Liver (tissue), 9 donors: ENCODE data around the gene LIMS2. TPM values are rescaled to one million over a fixed set of nuclear protein-coding genes. Genes with fewer than 3 reads are reported as not detected.
A peak's percentile ranks its signal among the peaks of the same experiment; 100 is the strongest.

Source experiments
- DNase-seq: peaks from one replicate; pipeline ENCODE4 v3.0.0-alpha.2; 2017; ENCODE audit warnings: low spot score
- H3K27ac ChIP-seq, 2 donors: one replicate each; pipeline ENCODE4 v1.7.0; 2013; ENCODE audit warnings: inconsistent platforms in 2 of 2, low read length in 2 of 2, control low read depth in 1 of 2, low read depth in 1 of 2, mild to moderate bottlenecking in 1 of 2
- H3K27me3 ChIP-seq, 4 donors: one replicate each; pipeline versions ENCODE4 v1.6.1 to v1.7.0; 2013; ENCODE audit warnings: low read length in 3 of 4, inconsistent platforms in 1 of 4, mild to moderate bottlenecking in 1 of 4, moderate library complexity in 1 of 4; ENCODE audit not compliant: control insufficient read depth in 4 of 4, insufficient read depth in 4 of 4
- H3K36me3 ChIP-seq, 4 donors: one replicate each; pipeline versions ENCODE4 v1.6.1 to v1.7.0; 2013; ENCODE audit warnings: low read length in 3 of 4, mild to moderate bottlenecking in 3 of 4, low read depth in 1 of 4, moderate library complexity in 1 of 4; ENCODE audit not compliant: control insufficient read depth in 4 of 4, insufficient read depth in 3 of 4
- H3K4me1 ChIP-seq, 4 donors: one replicate each; pipeline versions ENCODE4 v1.6.1 to v1.7.0; 2013; ENCODE audit warnings: low read length in 3 of 4, mild to moderate bottlenecking in 3 of 4, moderate library complexity in 1 of 4; ENCODE audit not compliant: control insufficient read depth in 4 of 4, insufficient read depth in 4 of 4
- H3K4me3 ChIP-seq, 3 donors: one replicate each; pipeline versions ENCODE4 v1.6.1 to v1.7.0; 2013; ENCODE audit warnings: low read length in 3 of 3, control low read depth in 1 of 3, low read depth in 1 of 3, mild to moderate bottlenecking in 1 of 3
- H3K9ac ChIP-seq, 2 donors: one replicate each; pipeline ENCODE4 v1.7.0; 2013; ENCODE audit warnings: low read length in 2 of 2, mild to moderate bottlenecking in 2 of 2, moderate library complexity in 2 of 2, control low read depth in 1 of 2, low read depth in 1 of 2
- H3K9me3 ChIP-seq, 4 donors: one replicate each; pipeline versions ENCODE4 v1.6.1 to v1.7.0; 2013; ENCODE audit warnings: low read length in 3 of 4; ENCODE audit not compliant: control insufficient read depth in 4 of 4
- CTCF ChIP-seq: fragments of 150-350 bp; IDR thresholded peaks from 2 replicates; pipeline ENCODE4 v1.5.1; 2017; ENCODE audit warnings: improper control_type of control experiment, low read depth, low read length; ENCODE audit not compliant: missing input control
- FOXA2 ChIP-seq: IDR thresholded peaks from 2 replicates; pipeline ENCODE4 v1.6.1; 2016; ENCODE audit warnings: antibody characterized with exemption
- GABPA ChIP-seq, 2 donors: IDR thresholded peaks in 1 of 2; conservative IDR thresholded peaks in 1 of 2; 2 replicates each; pipeline ENCODE4 v1.6.1; 2016; ENCODE audit warnings: antibody characterized with exemption in 2 of 2, mild to moderate bottlenecking in 1 of 2, moderate library complexity in 1 of 2
- JUND ChIP-seq, 2 donors: IDR thresholded peaks; 2 replicates each; pipeline ENCODE4 v1.6.1; 2016; ENCODE audit warnings: antibody characterized with exemption in 2 of 2
- MAX ChIP-seq: IDR thresholded peaks from 2 replicates; pipeline ENCODE4 v1.6.1; 2016; ENCODE audit warnings: antibody characterized with exemption
- NR2F2 ChIP-seq: IDR thresholded peaks from 2 replicates; pipeline ENCODE4 v1.6.1; 2016; ENCODE audit warnings: antibody characterized with exemption
- RAD21 ChIP-seq, 2 donors: IDR thresholded peaks; 2 replicates each; pipeline ENCODE4 v1.6.1; 2016; ENCODE audit warnings: antibody characterized with exemption in 2 of 2, mild to moderate bottlenecking in 2 of 2
- RXRA ChIP-seq, 2 donors: IDR thresholded peaks; 2 replicates each; pipeline ENCODE4 v1.6.1; 2017 to 2018; ENCODE audit warnings: antibody characterized with exemption in 2 of 2, mild to moderate bottlenecking in 1 of 2
- WGBS: extraction: QIAGEN DNeasy Blood & Tissue Kit; methylation state at CpG from one replicate; pipeline ENCODE4 v1.1.7; 2013; 5-methylcytosine and 5-hydroxymethylcytosine counted together
- polyA plus RNA-seq, 2 donors: library from polyadenylated mRNA; stranded (reverse) in 1 of 2; unstranded in 1 of 2; fragments of 200-250 nt in 1 of 2; fragments of >200 nt in 1 of 2; fragmentation: Nextera tagmentation in 1 of 2; extraction: Ambion mirVana in 1 of 2; gene quantifications; one replicate each; pipeline versions ENCODE4 v1.2.1 to v1.2.3, GENCODE V29; 2013 to 2015
- total RNA-seq, 2 donors: library from RNA; depleted of rRNA; stranded (reverse); fragments of >200 nt; gene quantifications; one replicate each; pipeline ENCODE4 v1.2.3, GENCODE V29; 2014
- donor health status: healthy.
- donor health status: healthy.
- donor health status: healthy.
- donor health status: healthy.
- donor health status: healthy.

The LIMS2 gene
- total and polyA plus RNA-seq, 4 donors, result 1.4 to 17.9 (median 16.1) TPM

DNA sequence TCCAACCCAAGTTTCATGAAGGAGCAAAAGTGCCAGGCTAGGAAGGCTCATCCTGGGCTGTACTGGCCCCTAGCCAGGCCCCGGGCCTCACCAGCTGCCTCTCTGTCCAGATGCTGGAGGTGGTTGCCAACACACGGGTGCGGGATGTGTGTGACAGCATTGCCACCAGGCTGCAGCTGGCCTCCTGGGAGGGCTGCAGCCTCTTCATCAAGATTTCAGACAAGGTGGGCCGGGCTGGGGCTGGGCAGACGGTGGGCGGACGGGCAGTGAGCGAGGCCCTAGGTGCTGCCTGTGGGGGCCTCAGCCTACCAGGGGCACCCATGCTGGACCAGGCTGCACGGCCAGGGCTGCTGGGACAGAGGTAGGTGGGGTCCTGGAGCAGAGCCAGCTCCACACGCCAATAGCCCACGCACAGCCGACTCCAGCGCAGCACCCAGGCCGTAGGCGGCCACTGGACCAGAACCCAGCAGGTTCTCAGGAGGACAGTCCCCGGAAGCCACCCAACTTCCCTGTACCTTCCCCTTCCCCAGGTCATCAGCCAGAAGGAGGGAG lies 41.2 kb downstream of the LIMS2 start:
- no peak overlapping the region for H3K27ac ChIP-seq
- peaks cover 0 to 6% (median 0%) of the 10 kb centered on the region in 4 donors for H3K4me1 ChIP-seq
- H3K36me3 ChIP-seq, result peaks cover 0 to 6% (median 0%) of the 10 kb centered on the region in 4 donors
- 77% methylated on average over 16 of the region's 16 CpGs for WGBS
- no peak overlapping the region for H3K9ac ChIP-seq
- H3K27me3 ChIP-seq, result no peaks in the 10 kb centered on the region
- H3K4me3 ChIP-seq, result no peak overlapping the region
- H3K9me3 ChIP-seq, result no peaks in the 10 kb centered on the region
- no peak for TF ChIP-seq FOXA2
- peak; percentile 2 for TF ChIP-seq NR2F2
- DNase-seq, result no peak

- H3K27ac ChIP-seq, result no peak overlapping the region
- H3K36me3 ChIP-seq, result peaks cover 0 to 2% (median 0%) of the 10 kb centered on the region in 4 donors
- WGBS, result 77% methylated on average over 9 of the region's 9 CpGs
- H3K9me3 ChIP-seq, result no peaks in the 10 kb centered on the region
- no peaks in the 10 kb centered on the region for H3K27me3 ChIP-seq
- TF ChIP-seq CTCF (no peak), RAD21 (IDR thresholded peaks at IDR 0.05) (no peak), NR2F2 (peak; percentile 59)
- no peak overlapping the region for H3K4me3 ChIP-seq
- H3K4me1 ChIP-seq, result peaks cover 0 to 6% (median 0%) of the 10 kb centered on the region in 4 donors
- no peak overlapping the region for H3K9ac ChIP-seq
- DNase-seq, result no peak
These were observed 41.7 kb downstream of the LIMS2 start for GRCh38 chr2:127633556-127634065.

- H3K4me1 ChIP-seq, result peaks cover 0 to 6% (median 0%) of the 10 kb centered on the region in 4 donors
- TF ChIP-seq GABPA (IDR thresholded peaks at IDR 0.05 in 1 of 2, conservative IDR thresholded peaks at IDR 0.05 in 1 of 2), result no peak
- no peak for TF ChIP-seq JUND (IDR thresholded peaks at IDR 0.05)
- TF ChIP-seq RXRA (IDR thresholded peaks at IDR 0.05), result no peak
- no peak for TF ChIP-seq MAX
- no peak for DNase-seq
- H3K9me3 ChIP-seq, result no peaks in the 10 kb centered on the region
- H3K4me3 ChIP-seq, result no peak overlapping the region
- no peak overlapping the region for H3K27ac ChIP-seq
- WGBS, result 87% methylated on average over 25 of the region's 25 CpGs
- no peak overlapping the region for H3K9ac ChIP-seq
- no peaks in the 10 kb centered on the region for H3K27me3 ChIP-seq
- no peaks in the 10 kb centered on the region for H3K36me3 ChIP-seq
These were observed 42.5 kb downstream of the LIMS2 start for GRCh38 chr2:127632592-127633489.
